Mesenchymal stem cell (in vitro differentiated cells and primary cell): ENCODE measurements around the gene MBNL1.

Source experiments
- DNase-seq: peaks from one replicate; pipeline ENCODE4 v3.0.0-alpha.2; 2013
- H2AFZ ChIP-seq: one replicate; pipeline ENCODE4 v1.6.1; 2013; ENCODE audit warnings: low read depth, mild to moderate bottlenecking, control low read depth, inconsistent platforms, low read length, moderate library complexity
- H2AK5ac ChIP-seq: 2 replicates; pipeline ENCODE4 v1.6.1; 2013; ENCODE audit warnings: low read length, moderate library complexity, mild to moderate bottlenecking, inconsistent platforms; ENCODE audit not compliant: severe bottlenecking
- H2BK120ac ChIP-seq: one replicate; pipeline ENCODE4 v1.6.1; 2013; ENCODE audit warnings: low read depth, mild to moderate bottlenecking, inconsistent platforms, low read length, moderate library complexity
- H2BK12ac ChIP-seq, 2 experiments: one replicate each; pipeline ENCODE4 v1.6.1; 2013; ENCODE audit warnings: inconsistent platforms in 2 of 2, low read length in 2 of 2, mild to moderate bottlenecking in 2 of 2, moderate library complexity in 2 of 2, control low read depth in 1 of 2
- H2BK15ac ChIP-seq: one replicate; pipeline ENCODE4 v1.6.1; 2013; ENCODE audit warnings: mild to moderate bottlenecking, low read depth, inconsistent platforms; ENCODE audit not compliant: poor library complexity, severe bottlenecking
- H2BK5ac ChIP-seq: 2 replicates; pipeline ENCODE4 v1.6.1; 2013; ENCODE audit warnings: low read depth, mild to moderate bottlenecking, low read length, control low read depth, inconsistent platforms; ENCODE audit not compliant: poor library complexity, severe bottlenecking
- H3K14ac ChIP-seq, 2 experiments: one replicate each; pipeline ENCODE4 v1.6.1; 2013; ENCODE audit warnings: inconsistent platforms in 2 of 2, low read length in 2 of 2, control low read depth in 1 of 2, mild to moderate bottlenecking in 1 of 2, moderate library complexity in 1 of 2
- H3K18ac ChIP-seq, 2 experiments: one replicate each; pipeline ENCODE4 v1.6.1; 2013; ENCODE audit warnings: inconsistent platforms in 2 of 2, low read length in 2 of 2, control low read depth in 1 of 2, low read depth in 1 of 2, mild to moderate bottlenecking in 1 of 2
- H3K23ac ChIP-seq, 2 experiments: one replicate each; pipeline ENCODE4 v1.6.1; 2013; ENCODE audit warnings: inconsistent platforms in 2 of 2, low read length in 2 of 2, mild to moderate bottlenecking in 2 of 2, moderate library complexity in 2 of 2, control low read depth in 1 of 2
- H3K27ac ChIP-seq: 2 replicates; pipeline ENCODE4 v1.5.1; 2013; ENCODE audit warnings: mild to moderate bottlenecking, moderate library complexity, low read length, control low read depth, inconsistent platforms; ENCODE audit not compliant: poor library complexity, severe bottlenecking
- H3K27me3 ChIP-seq, 2 experiments: 2 replicates each; pipeline versions ENCODE4 v1.6.1 to v1.7.0; 2013; ENCODE audit warnings: low read length in 2 of 2, mild to moderate bottlenecking in 2 of 2, moderate library complexity in 2 of 2, control low read depth in 1 of 2, inconsistent platforms in 1 of 2; ENCODE audit not compliant: control insufficient read depth in 1 of 2, insufficient read depth in 1 of 2
- H3K36me3 ChIP-seq, 2 experiments: 2 replicates each; pipeline versions ENCODE4 v1.6.1 to v1.7.0; 2013; ENCODE audit warnings: low read length in 2 of 2, control low read depth in 1 of 2, inconsistent platforms in 1 of 2, low read depth in 1 of 2, mild to moderate bottlenecking in 1 of 2; ENCODE audit not compliant: insufficient read depth in 2 of 2, control insufficient read depth in 1 of 2
- H3K4ac ChIP-seq, 2 experiments: one replicate each; pipeline ENCODE4 v1.6.1; 2013; ENCODE audit warnings: inconsistent platforms in 2 of 2, low read length in 2 of 2, mild to moderate bottlenecking in 2 of 2, moderate library complexity in 2 of 2, control low read depth in 1 of 2, low read depth in 1 of 2
- H3K4me1 ChIP-seq: 2 replicates; pipeline ENCODE4 v1.6.1; 2013; ENCODE audit warnings: low read depth, low read length, control low read depth; ENCODE audit not compliant: control insufficient read depth, insufficient read depth
- H3K4me2 ChIP-seq: 2 replicates; pipeline ENCODE4 v1.6.1; 2013; ENCODE audit warnings: low read length, mild to moderate bottlenecking, inconsistent platforms; ENCODE audit not compliant: poor library complexity, severe bottlenecking
- H3K4me3 ChIP-seq, 2 experiments: 2 replicates each; pipeline versions ENCODE4 v1.5.1 to v1.7.0; 2013; ENCODE audit warnings: low read length in 2 of 2, mild to moderate bottlenecking in 2 of 2, control low read depth in 1 of 2, low read depth in 1 of 2; ENCODE audit not compliant: insufficient read depth in 1 of 2
- H3K79me1 ChIP-seq: replicated peaks from 2 replicates; pipeline ENCODE4 v1.6.1; 2013; ENCODE audit warnings: mild to moderate bottlenecking, control low read depth, low read length, inconsistent platforms; ENCODE audit not compliant: poor library complexity, severe bottlenecking
- H3K9ac ChIP-seq: 2 replicates; pipeline ENCODE4 v1.7.0; 2013; ENCODE audit warnings: mild to moderate bottlenecking, low read length, moderate library complexity
- H3K9me3 ChIP-seq: 2 replicates; pipeline ENCODE4 v1.7.0; 2013; ENCODE audit warnings: mild to moderate bottlenecking, low read length; ENCODE audit not compliant: control insufficient read depth
- H4K8ac ChIP-seq: one replicate; pipeline ENCODE4 v1.6.1; 2013; ENCODE audit warnings: inconsistent platforms, mild to moderate bottlenecking, low read length, moderate library complexity
- H4K91ac ChIP-seq: one replicate; pipeline ENCODE4 v1.6.1; 2013; ENCODE audit warnings: mild to moderate bottlenecking, low read length, inconsistent platforms
- WGBS: methylation state at CpG from one replicate; pipeline ENCODE4 v1.1.7; 2013; ENCODE audit warnings: mixed read lengths; 5-methylcytosine and 5-hydroxymethylcytosine counted together

MBNL1 gene

GRCh38 chr3:152301745-152302181, 33.0 kb downstream of the MBNL1 start:
- Histone ChIP-seq H3K4ac (no peak overlapping the region), H2AFZ (no peak overlapping the region), H3K23ac (no peak overlapping the region), H3K9ac (peak overlapping the region; percentile 88), H4K8ac (no peak overlapping the region), H3K27me3 (no peaks in the 10 kb centered on the region), H3K79me1 (peaks cover 3% of the 10 kb centered on the region), H3K9me3 (no peaks in the 10 kb centered on the region), H3K27ac (peak overlapping the region; percentile 20), H3K36me3 (peaks cover 3 to 22% of the 10 kb centered on the region in 2 experiments), H3K4me3 (peak overlapping the region in 1 of 2 experiments; percentile 71), H2BK12ac (no peak overlapping the region), H2BK15ac (no peak overlapping the region), H4K91ac (no peak overlapping the region), H3K4me2 (no peak overlapping the region), H3K14ac (no peak overlapping the region), H2AK5ac (no peak overlapping the region), H3K4me1 (peaks cover 7% of the 10 kb centered on the region), H3K18ac (peak overlapping the region in 1 of 2 experiments; percentile 40), H2BK120ac (no peak overlapping the region), H2BK5ac (no peak overlapping the region)
- WGBS, result 100% methylated on average over 2 of the region's 3 CpGs
- no peak for DNase-seq

GRCh38 chr3:152302521-152303021, 33.8 kb downstream of the MBNL1 start:
- Histone ChIP-seq H3K18ac (no peak overlapping the region), H3K9me3 (no peaks in the 10 kb centered on the region), H3K27ac (peak overlapping the region; percentile 52), H2AFZ (no peak overlapping the region), H2BK12ac (no peak overlapping the region), H2AK5ac (no peak overlapping the region), H2BK15ac (no peak overlapping the region), H2BK120ac (no peak overlapping the region), H3K23ac (no peak overlapping the region), H3K36me3 (peaks cover 3 to 26% of the 10 kb centered on the region in 2 experiments), H3K9ac (peak overlapping the region; percentile 88), H3K4ac (no peak overlapping the region), H3K14ac (no peak overlapping the region), H3K79me1 (peaks cover 3% of the 10 kb centered on the region), H2BK5ac (no peak overlapping the region), H3K4me2 (no peak overlapping the region), H3K4me1 (peaks cover 7% of the 10 kb centered on the region), H3K4me3 (peak overlapping the region in 1 of 2 experiments; percentile 71), H4K8ac (no peak overlapping the region), H4K91ac (no peak overlapping the region), H3K27me3 (no peaks in the 10 kb centered on the region)
- no CpG with 5 or more reads among the region's 4 CpGs for WGBS
- peak; percentile 76 for DNase-seq

GRCh38 chr3:152304160-152304559, 35.4 kb downstream of the MBNL1 start:
- Histone ChIP-seq H4K91ac (no peak overlapping the region), H2BK15ac (no peak overlapping the region), H2AK5ac (no peak overlapping the region), H3K9ac (peak overlapping the region; percentile 88), H3K27ac (no peak overlapping the region), H3K4me3 (no peak overlapping the region), H3K18ac (no peak overlapping the region), H3K27me3 (no peaks in the 10 kb centered on the region), H3K36me3 (peaks cover 3 to 34% of the 10 kb centered on the region in 2 experiments), H3K4me2 (no peak overlapping the region), H2BK12ac (no peak overlapping the region), H2AFZ (no peak overlapping the region), H2BK5ac (no peak overlapping the region), H3K9me3 (no peaks in the 10 kb centered on the region), H3K4ac (no peak overlapping the region), H3K14ac (no peak overlapping the region), H3K4me1 (peaks cover 12% of the 10 kb centered on the region), H2BK120ac (no peak overlapping the region), H4K8ac (no peak overlapping the region), H3K23ac (no peak overlapping the region), H3K79me1 (peaks cover 3% of the 10 kb centered on the region)
- no peak for DNase-seq

GRCh38 chr3:152305075-152305474, 36.3 kb downstream of the MBNL1 start:
- Histone ChIP-seq H4K91ac (no peak overlapping the region), H3K4me3 (no peak overlapping the region), H3K14ac (no peak overlapping the region), H3K23ac (no peak overlapping the region), H2BK120ac (no peak overlapping the region), H3K18ac (no peak overlapping the region), H3K27ac (no peak overlapping the region), H3K79me1 (peaks cover 3% of the 10 kb centered on the region), H2BK12ac (no peak overlapping the region), H3K9ac (no peak overlapping the region), H3K27me3 (no peaks in the 10 kb centered on the region), H2AK5ac (no peak overlapping the region), H3K4me2 (no peak overlapping the region), H4K8ac (no peak overlapping the region), H3K4ac (no peak overlapping the region), H2BK5ac (no peak overlapping the region), H3K4me1 (peaks cover 10% of the 10 kb centered on the region), H3K9me3 (no peaks in the 10 kb centered on the region), H2AFZ (no peak overlapping the region), H2BK15ac (no peak overlapping the region), H3K36me3 (peaks cover 0 to 26% of the 10 kb centered on the region in 2 experiments)
- WGBS, result 100% methylated on average over 1 of the region's 2 CpGs
- no peak for DNase-seq
